SK-N-SH treated with all-trans-retinoic acid at 6 μM for 48 hours (cell line): ENCODE data around the gene SYTL1.

Experiments
- TCF4 ChIP-seq: fragments of 250-450 bp; sonication (Bioruptor Pico); IDR thresholded peaks from 2 replicates; pipeline ENCODE4 v1.8.0; 2021; ENCODE audit warnings: mild to moderate bottlenecking, moderate library complexity, borderline replicate concordance
- TOX ChIP-seq: fragments of 250-450 bp; sonication (Bioruptor Pico); IDR thresholded peaks from 2 replicates; pipeline ENCODE4 v1.8.0; 2021; ENCODE audit warnings: mild to moderate bottlenecking, moderate library complexity, borderline replicate concordance
- ZC3H10 ChIP-seq: fragments of 250-450 bp; sonication (Bioruptor Pico); IDR thresholded peaks from 2 replicates; pipeline ENCODE4 v1.5.1; 2021; ENCODE audit warnings: mild to moderate bottlenecking, moderate library complexity
- ZFP30 ChIP-seq: fragments of 450-650 bp; formaldehyde crosslinking; IDR thresholded peaks from 2 replicates; pipeline ENCODE4 v1.5.0; 2022; ENCODE audit warnings: mild to moderate bottlenecking, moderate library complexity
- TF ChIP-seq, protein P1 (sequence below): fragments of 250-450 bp; sonication (Bioruptor Pico); IDR thresholded peaks from 2 replicates; pipeline ENCODE4 v1.5.1; 2020; ENCODE audit warnings: low read depth, mild to moderate bottlenecking, moderate library complexity
- TF ChIP-seq, protein P2 (sequence below): fragments of 250-450 bp; sonication (Bioruptor Pico); IDR thresholded peaks from 2 replicates; pipeline ENCODE4 v1.5.0; 2020; ENCODE audit warnings: mild to moderate bottlenecking, moderate library complexity

DNA sequence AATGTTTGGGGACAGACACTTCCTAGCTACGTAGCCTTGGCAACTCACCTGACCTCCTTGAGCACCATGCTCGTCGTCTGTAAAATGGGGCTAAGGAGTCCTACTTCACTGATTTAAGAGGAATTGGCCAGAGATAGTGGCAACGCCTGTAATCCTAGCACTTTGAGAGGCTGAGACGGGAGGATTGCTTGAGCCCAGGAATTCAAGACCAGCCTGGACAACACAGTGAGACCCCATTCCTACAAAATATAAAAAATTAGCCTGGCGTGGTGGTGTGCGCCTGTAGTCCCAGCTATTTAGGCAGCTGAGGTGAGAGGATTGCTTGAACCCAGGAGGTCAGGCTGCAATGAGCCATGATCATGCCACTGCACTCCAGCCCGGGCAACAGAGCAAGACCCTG lies 4.5 kb downstream of the SYTL1 start:
- TF ChIP-seq ZC3H10 (no peak), ZFP30 (CRISPR knock-in tag) (no peak), TCF4 (CRISPR knock-in tag) (no peak), TOX (CRISPR knock-in tag) (no peak)
- TF ChIP-seq, protein P1, sequence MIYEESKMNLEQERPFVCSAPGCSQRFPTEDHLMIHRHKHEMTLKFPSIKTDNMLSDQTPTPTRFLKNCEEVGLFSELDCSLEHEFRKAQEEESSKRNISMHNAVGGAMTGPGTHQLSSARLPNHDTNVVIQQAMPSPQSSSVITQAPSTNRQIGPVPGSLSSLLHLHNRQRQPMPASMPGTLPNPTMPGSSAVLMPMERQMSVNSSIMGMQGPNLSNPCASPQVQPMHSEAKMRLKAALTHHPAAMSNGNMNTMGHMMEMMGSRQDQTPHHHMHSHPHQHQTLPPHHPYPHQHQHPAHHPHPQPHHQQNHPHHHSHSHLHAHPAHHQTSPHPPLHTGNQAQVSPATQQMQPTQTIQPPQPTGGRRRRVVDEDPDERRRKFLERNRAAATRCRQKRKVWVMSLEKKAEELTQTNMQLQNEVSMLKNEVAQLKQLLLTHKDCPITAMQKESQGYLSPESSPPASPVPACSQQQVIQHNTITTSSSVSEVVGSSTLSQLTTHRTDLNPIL (CRISPR knock-in tag): no peak
- TF ChIP-seq, protein P2, sequence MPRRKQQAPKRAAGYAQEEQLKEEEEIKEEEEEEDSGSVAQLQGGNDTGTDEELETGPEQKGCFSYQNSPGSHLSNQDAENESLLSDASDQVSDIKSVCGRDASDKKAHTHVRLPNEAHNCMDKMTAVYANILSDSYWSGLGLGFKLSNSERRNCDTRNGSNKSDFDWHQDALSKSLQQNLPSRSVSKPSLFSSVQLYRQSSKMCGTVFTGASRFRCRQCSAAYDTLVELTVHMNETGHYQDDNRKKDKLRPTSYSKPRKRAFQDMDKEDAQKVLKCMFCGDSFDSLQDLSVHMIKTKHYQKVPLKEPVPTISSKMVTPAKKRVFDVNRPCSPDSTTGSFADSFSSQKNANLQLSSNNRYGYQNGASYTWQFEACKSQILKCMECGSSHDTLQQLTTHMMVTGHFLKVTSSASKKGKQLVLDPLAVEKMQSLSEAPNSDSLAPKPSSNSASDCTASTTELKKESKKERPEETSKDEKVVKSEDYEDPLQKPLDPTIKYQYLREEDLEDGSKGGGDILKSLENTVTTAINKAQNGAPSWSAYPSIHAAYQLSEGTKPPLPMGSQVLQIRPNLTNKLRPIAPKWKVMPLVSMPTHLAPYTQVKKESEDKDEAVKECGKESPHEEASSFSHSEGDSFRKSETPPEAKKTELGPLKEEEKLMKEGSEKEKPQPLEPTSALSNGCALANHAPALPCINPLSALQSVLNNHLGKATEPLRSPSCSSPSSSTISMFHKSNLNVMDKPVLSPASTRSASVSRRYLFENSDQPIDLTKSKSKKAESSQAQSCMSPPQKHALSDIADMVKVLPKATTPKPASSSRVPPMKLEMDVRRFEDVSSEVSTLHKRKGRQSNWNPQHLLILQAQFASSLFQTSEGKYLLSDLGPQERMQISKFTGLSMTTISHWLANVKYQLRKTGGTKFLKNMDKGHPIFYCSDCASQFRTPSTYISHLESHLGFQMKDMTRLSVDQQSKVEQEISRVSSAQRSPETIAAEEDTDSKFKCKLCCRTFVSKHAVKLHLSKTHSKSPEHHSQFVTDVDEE (CRISPR knock-in tag): no peak
